ENCODE data around the gene GLIPR1.

GRCh38 chr12:75529826-75530225, 49.3 kb downstream of the GLIPR1 start:
- TF ChIP-seq POLR2A (IDR thresholded peaks at IDR 0.05; ENCODE audit: extremely low read depth, insufficient read length) (no peak), MAX (IDR thresholded peaks at IDR 0.05; ENCODE audit: low read depth, low read length) (no peak)
- TF ChIP-seq, protein P1, sequence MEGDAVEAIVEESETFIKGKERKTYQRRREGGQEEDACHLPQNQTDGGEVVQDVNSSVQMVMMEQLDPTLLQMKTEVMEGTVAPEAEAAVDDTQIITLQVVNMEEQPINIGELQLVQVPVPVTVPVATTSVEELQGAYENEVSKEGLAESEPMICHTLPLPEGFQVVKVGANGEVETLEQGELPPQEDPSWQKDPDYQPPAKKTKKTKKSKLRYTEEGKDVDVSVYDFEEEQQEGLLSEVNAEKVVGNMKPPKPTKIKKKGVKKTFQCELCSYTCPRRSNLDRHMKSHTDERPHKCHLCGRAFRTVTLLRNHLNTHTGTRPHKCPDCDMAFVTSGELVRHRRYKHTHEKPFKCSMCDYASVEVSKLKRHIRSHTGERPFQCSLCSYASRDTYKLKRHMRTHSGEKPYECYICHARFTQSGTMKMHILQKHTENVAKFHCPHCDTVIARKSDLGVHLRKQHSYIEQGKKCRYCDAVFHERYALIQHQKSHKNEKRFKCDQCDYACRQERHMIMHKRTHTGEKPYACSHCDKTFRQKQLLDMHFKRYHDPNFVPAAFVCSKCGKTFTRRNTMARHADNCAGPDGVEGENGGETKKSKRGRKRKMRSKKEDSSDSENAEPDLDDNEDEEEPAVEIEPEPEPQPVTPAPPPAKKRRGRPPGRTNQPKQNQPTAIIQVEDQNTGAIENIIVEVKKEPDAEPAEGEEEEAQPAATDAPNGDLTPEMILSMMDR (IDR thresholded peaks at IDR 0.05; ENCODE audit: low read depth, low read length): no peak
